ENCODE results near the gene P2RY2.

P2RY2 gene

DNA sequence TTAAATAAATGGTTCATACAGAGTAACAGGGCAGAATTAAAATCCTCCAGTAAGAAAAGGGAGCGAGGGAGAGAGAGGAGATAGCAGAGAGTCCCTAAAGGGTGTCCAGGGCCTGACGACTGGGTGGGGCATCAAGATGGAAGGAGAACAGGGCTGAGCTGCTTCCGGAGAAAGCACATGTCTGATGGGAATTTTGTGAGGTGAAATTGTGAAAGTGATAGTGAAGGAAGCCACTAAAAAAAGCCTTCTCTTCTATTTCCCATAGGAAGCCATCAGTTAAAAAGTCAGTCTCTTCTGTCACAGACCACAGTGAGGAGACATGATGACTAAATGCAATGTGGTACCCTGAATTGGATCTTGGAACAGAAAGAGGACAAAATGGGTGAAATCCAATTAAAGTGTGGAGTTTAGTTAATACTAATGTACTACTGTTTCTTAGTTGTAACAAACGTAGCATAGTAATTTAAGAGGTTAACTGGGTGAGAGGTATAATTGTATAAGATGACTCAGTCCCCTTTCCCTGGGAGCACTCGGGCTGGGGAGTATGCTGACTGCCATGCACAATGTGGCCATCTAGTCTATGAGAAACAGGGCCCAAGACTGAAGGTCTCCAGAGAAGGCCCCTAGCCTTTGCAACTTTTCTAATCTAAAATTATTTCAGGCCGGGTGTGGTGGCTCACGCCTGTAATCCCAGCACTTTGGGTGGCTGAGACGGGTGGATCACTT, 46.5 kb upstream of the P2RY2 start:
- Histone ChIP-seq H2BK120ac (ENCODE audit: low read depth, low read length) (no peak overlapping the region), H3K14ac (ENCODE audit: low read length) (no peak overlapping the region), H3K36me3 (replicated peaks in 1 of 2; ENCODE audit: control insufficient read depth in 2 of 2, insufficient read depth in 2 of 2, low read length in 2 of 2) (no peaks in the 10 kb centered on the region), H4K91ac (ENCODE audit: low read depth, low read length, poor library complexity) (no peak overlapping the region), H2BK15ac (ENCODE audit: low read length) (no peak overlapping the region), H3K9ac (ENCODE audit: low read depth, low read length, poor library complexity) (no peak overlapping the region), H2AFZ (ENCODE audit: low read length) (no peak overlapping the region), H2BK12ac (ENCODE audit: low read length) (no peak overlapping the region), H3K4me2 (ENCODE audit: insufficient read depth, low read length, poor library complexity, severe bottlenecking) (no peak overlapping the region), H3K27ac (replicated peaks; ENCODE audit: low read length) (no peak overlapping the region), H3K79me1 (ENCODE audit: low read depth, low read length) (no peaks in the 10 kb centered on the region), H2BK5ac (ENCODE audit: low read length) (no peak overlapping the region), H3K23ac (ENCODE audit: low read depth, low read length, poor library complexity) (no peak overlapping the region), H3K27me3 (ENCODE audit: control insufficient read depth in 3 of 3, insufficient read depth in 3 of 3, low read depth in 1 of 3, low read length in 3 of 3) (peaks cover 0 to 16% (median 0%) of the 10 kb centered on the region in 3 experiments), H4K8ac (ENCODE audit: low read depth, low read length) (no peak overlapping the region), H3K9me3 (replicated peaks in 1 of 2; ENCODE audit: control insufficient read depth in 2 of 2, insufficient read depth in 1 of 2, low read depth in 1 of 2, low read length in 2 of 2) (no peaks in the 10 kb centered on the region), H3K18ac (ENCODE audit: low read length) (no peak overlapping the region), H2AK5ac (ENCODE audit: low read depth, low read length) (no peak overlapping the region), H3K4ac (ENCODE audit: low read length) (no peak overlapping the region), H3K4me3 (ENCODE audit: low read length in 2 of 2) (no peak overlapping the region), H3K4me1 (ENCODE audit: control insufficient read depth in 2 of 2, insufficient read depth in 1 of 2, low read depth in 1 of 2, low read length in 2 of 2) (peaks cover 3 to 10% of the 10 kb centered on the region in 2 donors)
- DNase-seq (ENCODE audit: low spot score): no peak
- WGBS, 2 donors (ENCODE audit: extremely low coverage in 2 of 2, insufficient read length in 2 of 2, insufficient replicate concordance in 1 of 2): no CpG with 5 or more reads among the region's 8 CpGs

DNA sequence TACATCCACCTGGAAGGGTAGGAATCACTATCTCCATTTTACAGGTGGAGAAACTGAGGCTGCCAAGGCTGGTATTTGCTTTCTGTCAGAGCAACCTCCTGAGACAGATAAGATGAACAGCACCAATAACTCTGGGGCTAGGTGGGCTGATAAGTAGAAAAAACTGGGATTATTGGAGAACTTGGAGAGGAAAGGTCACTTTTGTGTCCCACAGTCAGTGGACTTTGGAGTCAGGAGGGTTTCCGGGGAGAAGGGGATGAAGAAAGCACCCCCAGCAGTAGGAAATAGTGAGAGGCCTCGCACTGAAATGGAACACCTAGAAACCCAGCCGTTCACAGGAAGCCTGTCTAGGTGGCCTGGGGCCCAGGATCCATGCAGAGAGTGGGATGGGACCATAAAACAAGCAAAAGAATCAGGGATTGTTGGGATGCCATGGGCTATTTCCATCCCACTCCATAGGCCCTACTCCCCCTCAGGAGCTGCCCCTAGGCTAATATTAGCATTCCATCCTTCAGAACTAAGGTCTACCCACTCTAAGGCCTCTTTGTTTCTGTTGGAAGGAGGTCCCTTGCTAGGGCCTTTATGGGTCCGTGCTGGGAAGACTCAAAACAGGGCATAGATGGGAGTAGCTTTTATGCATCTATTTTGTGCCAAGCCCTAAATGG, 45.0 kb upstream of the P2RY2 start:
- Histone ChIP-seq H2BK120ac (ENCODE audit: low read depth, low read length) (no peak overlapping the region), H3K4me1 (ENCODE audit: control insufficient read depth in 2 of 2, insufficient read depth in 1 of 2, low read depth in 1 of 2, low read length in 2 of 2) (peaks cover 3 to 11% of the 10 kb centered on the region in 2 donors), H3K14ac (ENCODE audit: low read length) (no peak overlapping the region), H2BK12ac (ENCODE audit: low read length) (no peak overlapping the region), H2BK5ac (ENCODE audit: low read length) (no peak overlapping the region), H3K4ac (ENCODE audit: low read length) (no peak overlapping the region), H3K79me1 (ENCODE audit: low read depth, low read length) (no peaks in the 10 kb centered on the region), H2AFZ (ENCODE audit: low read length) (no peak overlapping the region), H3K4me2 (ENCODE audit: insufficient read depth, low read length, poor library complexity, severe bottlenecking) (no peak overlapping the region), H2BK15ac (ENCODE audit: low read length) (no peak overlapping the region), H4K91ac (ENCODE audit: low read depth, low read length, poor library complexity) (no peak overlapping the region), H3K27ac (replicated peaks; ENCODE audit: low read length) (no peak overlapping the region), H2AK5ac (ENCODE audit: low read depth, low read length) (no peak overlapping the region), H3K23ac (ENCODE audit: low read depth, low read length, poor library complexity) (no peak overlapping the region), H3K9me3 (replicated peaks in 1 of 2; ENCODE audit: control insufficient read depth in 2 of 2, insufficient read depth in 1 of 2, low read depth in 1 of 2, low read length in 2 of 2) (no peaks in the 10 kb centered on the region), H3K36me3 (replicated peaks in 1 of 2; ENCODE audit: control insufficient read depth in 2 of 2, insufficient read depth in 2 of 2, low read length in 2 of 2) (no peaks in the 10 kb centered on the region), H4K8ac (ENCODE audit: low read depth, low read length) (no peak overlapping the region), H3K9ac (ENCODE audit: low read depth, low read length, poor library complexity) (no peak overlapping the region), H3K4me3 (ENCODE audit: low read length in 2 of 2) (no peak overlapping the region), H3K18ac (ENCODE audit: low read length) (no peak overlapping the region), H3K27me3 (ENCODE audit: control insufficient read depth in 3 of 3, insufficient read depth in 3 of 3, low read depth in 1 of 3, low read length in 3 of 3) (peaks cover 0 to 18% (median 0%) of the 10 kb centered on the region in 3 experiments)
- no peak for DNase-seq (ENCODE audit: low spot score)
- no CpG with 5 or more reads among the region's 4 CpGs for WGBS, 2 donors (ENCODE audit: extremely low coverage in 2 of 2, insufficient read length in 2 of 2, insufficient replicate concordance in 1 of 2)

DNA sequence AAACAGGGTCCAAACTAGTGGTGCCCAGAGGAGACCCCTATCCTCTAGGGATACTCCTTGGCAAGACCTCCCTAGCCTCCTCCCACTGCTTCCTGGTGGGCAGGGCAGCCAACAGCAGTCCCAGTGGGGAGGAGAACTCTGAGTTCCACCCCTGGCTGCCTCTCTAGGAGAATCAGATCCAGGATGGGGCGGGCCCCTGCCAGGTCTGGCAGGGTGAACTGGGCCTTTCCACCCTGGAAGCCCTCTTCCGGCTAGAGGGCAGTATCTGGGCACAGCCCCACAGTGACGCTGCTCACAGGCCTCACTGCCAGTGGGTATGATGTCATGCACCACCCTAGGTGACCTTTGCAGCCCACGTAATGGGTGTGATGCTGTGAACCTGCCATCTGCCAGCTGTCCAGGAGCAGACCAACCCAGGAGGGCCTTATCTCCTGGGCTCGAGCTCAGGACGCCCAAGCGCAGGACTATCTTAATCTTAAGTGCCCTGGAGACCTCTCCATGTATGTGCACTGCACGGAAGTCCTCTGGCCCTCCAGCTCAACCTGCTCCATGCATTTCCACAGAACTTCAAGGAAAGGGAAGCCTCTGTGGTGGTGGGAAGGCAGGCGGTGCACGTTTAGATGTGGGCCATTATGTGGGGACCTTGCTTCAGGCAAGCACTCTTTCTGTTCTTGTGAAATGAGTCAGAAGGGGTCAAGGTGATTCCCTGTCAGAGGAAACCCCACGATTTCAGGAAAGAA, 44.2 kb upstream of the P2RY2 start:
- Histone ChIP-seq H3K36me3 (replicated peaks in 1 of 2; ENCODE audit: control insufficient read depth in 2 of 2, insufficient read depth in 2 of 2, low read length in 2 of 2) (no peaks in the 10 kb centered on the region), H3K79me1 (ENCODE audit: low read depth, low read length) (no peaks in the 10 kb centered on the region), H3K4me2 (ENCODE audit: insufficient read depth, low read length, poor library complexity, severe bottlenecking) (no peak overlapping the region), H3K4me3 (ENCODE audit: low read length in 2 of 2) (no peak overlapping the region), H3K4ac (ENCODE audit: low read length) (no peak overlapping the region), H4K91ac (ENCODE audit: low read depth, low read length, poor library complexity) (no peak overlapping the region), H3K9me3 (replicated peaks in 1 of 2; ENCODE audit: control insufficient read depth in 2 of 2, insufficient read depth in 1 of 2, low read depth in 1 of 2, low read length in 2 of 2) (no peaks in the 10 kb centered on the region), H2AK5ac (ENCODE audit: low read depth, low read length) (no peak overlapping the region), H2AFZ (ENCODE audit: low read length) (no peak overlapping the region), H2BK120ac (ENCODE audit: low read depth, low read length) (no peak overlapping the region), H3K14ac (ENCODE audit: low read length) (no peak overlapping the region), H3K18ac (ENCODE audit: low read length) (no peak overlapping the region), H3K9ac (ENCODE audit: low read depth, low read length, poor library complexity) (no peak overlapping the region), H3K27me3 (ENCODE audit: control insufficient read depth in 3 of 3, insufficient read depth in 3 of 3, low read depth in 1 of 3, low read length in 3 of 3) (peaks cover 0 to 26% (median 0%) of the 10 kb centered on the region in 3 experiments), H2BK15ac (ENCODE audit: low read length) (peak overlapping the region; percentile 60), H2BK5ac (ENCODE audit: low read length) (no peak overlapping the region), H3K23ac (ENCODE audit: low read depth, low read length, poor library complexity) (peak overlapping the region; percentile 1), H4K8ac (ENCODE audit: low read depth, low read length) (no peak overlapping the region), H2BK12ac (ENCODE audit: low read length) (no peak overlapping the region), H3K27ac (replicated peaks; ENCODE audit: low read length) (no peak overlapping the region), H3K4me1 (ENCODE audit: control insufficient read depth in 2 of 2, insufficient read depth in 1 of 2, low read depth in 1 of 2, low read length in 2 of 2) (peaks cover 3 to 10% of the 10 kb centered on the region in 2 donors)
- DNase-seq (ENCODE audit: low spot score): no peak
- no CpG with 5 or more reads among the region's 11 CpGs for WGBS, 2 donors (ENCODE audit: extremely low coverage in 2 of 2, insufficient read length in 2 of 2, insufficient replicate concordance in 1 of 2)

DNA sequence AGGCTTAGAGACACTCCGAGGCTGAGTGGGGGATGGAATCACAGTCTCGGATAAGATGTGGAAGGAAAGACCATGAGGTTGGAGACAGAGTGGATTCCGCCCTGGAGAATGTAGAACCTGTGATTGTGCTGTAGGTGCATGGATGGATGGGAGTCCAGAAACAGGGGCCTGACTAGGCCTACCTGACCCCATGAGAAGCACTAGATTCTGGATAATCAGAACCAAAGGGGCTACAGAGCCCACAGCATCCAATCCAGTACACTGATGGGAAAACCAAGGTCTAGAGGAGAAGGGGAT, 43.6 kb upstream of the P2RY2 start:
- Histone ChIP-seq H3K23ac (ENCODE audit: low read depth, low read length, poor library complexity) (no peak overlapping the region), H3K27me3 (ENCODE audit: control insufficient read depth in 3 of 3, insufficient read depth in 3 of 3, low read depth in 1 of 3, low read length in 3 of 3) (peaks cover 0 to 24% (median 0%) of the 10 kb centered on the region in 3 experiments), H4K8ac (ENCODE audit: low read depth, low read length) (no peak overlapping the region), H4K91ac (ENCODE audit: low read depth, low read length, poor library complexity) (no peak overlapping the region), H3K4me1 (ENCODE audit: control insufficient read depth in 2 of 2, insufficient read depth in 1 of 2, low read depth in 1 of 2, low read length in 2 of 2) (peaks cover 0 to 5% of the 10 kb centered on the region in 2 donors), H2BK15ac (ENCODE audit: low read length) (no peak overlapping the region), H2BK12ac (ENCODE audit: low read length) (no peak overlapping the region), H3K27ac (replicated peaks; ENCODE audit: low read length) (no peak overlapping the region), H3K18ac (ENCODE audit: low read length) (no peak overlapping the region), H2BK120ac (ENCODE audit: low read depth, low read length) (no peak overlapping the region), H3K9me3 (replicated peaks in 1 of 2; ENCODE audit: control insufficient read depth in 2 of 2, insufficient read depth in 1 of 2, low read depth in 1 of 2, low read length in 2 of 2) (no peaks in the 10 kb centered on the region), H3K14ac (ENCODE audit: low read length) (no peak overlapping the region), H3K36me3 (replicated peaks in 1 of 2; ENCODE audit: control insufficient read depth in 2 of 2, insufficient read depth in 2 of 2, low read length in 2 of 2) (no peaks in the 10 kb centered on the region), H3K4me2 (ENCODE audit: insufficient read depth, low read length, poor library complexity, severe bottlenecking) (no peak overlapping the region), H2BK5ac (ENCODE audit: low read length) (no peak overlapping the region), H2AFZ (ENCODE audit: low read length) (no peak overlapping the region), H3K4ac (ENCODE audit: low read length) (no peak overlapping the region), H3K9ac (ENCODE audit: low read depth, low read length, poor library complexity) (no peak overlapping the region), H3K79me1 (ENCODE audit: low read depth, low read length) (no peaks in the 10 kb centered on the region), H3K4me3 (ENCODE audit: low read length in 2 of 2) (no peak overlapping the region), H2AK5ac (ENCODE audit: low read depth, low read length) (no peak overlapping the region)
- no peak for DNase-seq (ENCODE audit: low spot score)
- no CpG with 5 or more reads among the region's 3 CpGs for WGBS, 2 donors (ENCODE audit: extremely low coverage in 2 of 2, insufficient read length in 2 of 2, insufficient replicate concordance in 1 of 2)
